ENCODE data around the gene JAKMIP1. TPM values are rescaled to one million over a fixed set of nuclear protein-coding genes. Genes with fewer than 3 reads are reported as not detected.

Gene JAKMIP1
- total RNA-seq, 1 donor from 2014 or later: not detected

DNA sequence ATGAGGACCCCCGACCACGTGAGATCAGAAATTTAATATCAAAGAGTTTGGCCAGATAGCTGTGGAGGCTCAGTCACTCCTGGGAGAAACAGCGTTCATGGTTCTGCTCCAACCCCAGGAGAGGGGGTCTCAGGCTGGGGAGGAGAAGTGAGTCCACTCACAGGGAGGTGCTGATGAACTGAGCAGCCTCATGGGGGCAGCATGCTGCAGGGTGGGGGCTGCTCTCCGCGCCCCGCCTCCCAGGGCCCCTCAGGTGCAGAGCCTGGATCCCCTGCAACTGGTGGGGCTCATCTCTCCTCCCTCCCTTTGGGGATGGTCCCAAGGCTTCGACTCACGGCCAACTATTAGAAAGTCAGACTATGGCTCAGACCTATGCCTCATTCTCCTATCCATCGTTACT lies 155.5 kb downstream of the JAKMIP1 start:
- DNase-seq (ENCODE audit: low read depth): no peak
- Histone ChIP-seq H3K4me3 (ENCODE audit: low read depth, low read length) (no peak overlapping the region), H3K36me3 (ENCODE audit: control insufficient read depth, insufficient read depth, low read length) (no peaks in the 10 kb centered on the region), H3K27me3 (ENCODE audit: control insufficient read depth, insufficient read depth, low read length) (no peaks in the 10 kb centered on the region)
- TF ChIP-seq, protein P1, sequence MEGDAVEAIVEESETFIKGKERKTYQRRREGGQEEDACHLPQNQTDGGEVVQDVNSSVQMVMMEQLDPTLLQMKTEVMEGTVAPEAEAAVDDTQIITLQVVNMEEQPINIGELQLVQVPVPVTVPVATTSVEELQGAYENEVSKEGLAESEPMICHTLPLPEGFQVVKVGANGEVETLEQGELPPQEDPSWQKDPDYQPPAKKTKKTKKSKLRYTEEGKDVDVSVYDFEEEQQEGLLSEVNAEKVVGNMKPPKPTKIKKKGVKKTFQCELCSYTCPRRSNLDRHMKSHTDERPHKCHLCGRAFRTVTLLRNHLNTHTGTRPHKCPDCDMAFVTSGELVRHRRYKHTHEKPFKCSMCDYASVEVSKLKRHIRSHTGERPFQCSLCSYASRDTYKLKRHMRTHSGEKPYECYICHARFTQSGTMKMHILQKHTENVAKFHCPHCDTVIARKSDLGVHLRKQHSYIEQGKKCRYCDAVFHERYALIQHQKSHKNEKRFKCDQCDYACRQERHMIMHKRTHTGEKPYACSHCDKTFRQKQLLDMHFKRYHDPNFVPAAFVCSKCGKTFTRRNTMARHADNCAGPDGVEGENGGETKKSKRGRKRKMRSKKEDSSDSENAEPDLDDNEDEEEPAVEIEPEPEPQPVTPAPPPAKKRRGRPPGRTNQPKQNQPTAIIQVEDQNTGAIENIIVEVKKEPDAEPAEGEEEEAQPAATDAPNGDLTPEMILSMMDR (IDR thresholded peaks at IDR 0.05; ENCODE audit: insufficient read depth, low read length, poor library complexity, severe bottlenecking): no peak

DNA sequence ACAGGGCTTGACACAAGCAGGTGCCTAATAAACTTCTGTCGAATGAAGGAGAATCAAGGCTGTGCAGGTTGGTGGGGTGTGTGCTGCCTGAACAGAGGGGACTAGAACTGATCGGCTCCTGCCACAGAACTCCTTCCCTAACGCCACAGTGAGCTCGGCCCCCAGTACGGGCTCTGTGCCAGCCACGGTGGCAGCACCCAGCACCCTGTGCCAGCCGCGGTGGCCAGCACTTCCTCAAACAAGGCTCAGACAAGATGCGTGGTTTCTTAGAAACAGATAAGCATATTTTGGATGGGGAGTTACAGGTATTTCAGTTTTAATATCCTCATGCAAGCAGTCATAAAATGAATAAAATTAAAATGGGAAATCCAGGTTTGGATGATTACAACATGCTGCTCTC lies 156.1 kb downstream of the JAKMIP1 start:
- no peaks in the 10 kb centered on the region for H3K36me3 ChIP-seq (ENCODE audit: control insufficient read depth, insufficient read depth, low read length)
- H3K4me3 ChIP-seq (ENCODE audit: low read depth, low read length): no peak overlapping the region
- DNase-seq (ENCODE audit: low read depth): no peak
- H3K27me3 ChIP-seq (ENCODE audit: control insufficient read depth, insufficient read depth, low read length): no peaks in the 10 kb centered on the region
- TF ChIP-seq, protein P1 (IDR thresholded peaks at IDR 0.05; ENCODE audit: insufficient read depth, low read length, poor library complexity, severe bottlenecking): no peak

DNA sequence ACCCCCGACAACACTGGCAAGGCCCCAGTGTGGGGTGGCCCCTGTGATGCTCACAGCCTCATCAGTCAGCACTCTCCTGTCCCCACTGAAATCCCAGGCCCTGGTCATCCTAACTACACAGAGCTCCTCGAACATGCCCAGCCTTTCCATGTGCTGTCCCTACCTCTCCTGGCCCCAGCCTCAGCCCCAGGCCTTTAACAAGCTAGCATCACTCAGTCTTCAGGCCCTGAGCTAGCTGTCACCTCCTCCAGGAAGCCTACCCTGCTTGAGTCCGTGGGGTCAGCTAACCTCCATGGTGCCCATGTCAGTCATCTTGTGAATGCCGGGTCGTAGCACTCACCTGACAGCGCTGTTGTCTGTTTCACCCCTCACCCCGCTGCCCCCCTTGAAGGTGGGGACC lies 156.5 kb downstream of the JAKMIP1 start:
- DNase-seq (ENCODE audit: low read depth): no peak
- Histone ChIP-seq H3K4me3 (ENCODE audit: low read depth, low read length) (no peak overlapping the region), H3K36me3 (ENCODE audit: control insufficient read depth, insufficient read depth, low read length) (no peaks in the 10 kb centered on the region), H3K27me3 (ENCODE audit: control insufficient read depth, insufficient read depth, low read length) (no peaks in the 10 kb centered on the region)
- TF ChIP-seq, protein P1 (IDR thresholded peaks at IDR 0.05; ENCODE audit: insufficient read depth, low read length, poor library complexity, severe bottlenecking): no peak

- H3K36me3 ChIP-seq (ENCODE audit: control insufficient read depth, insufficient read depth, low read length): no peaks in the 10 kb centered on the region
- no peak for DNase-seq (ENCODE audit: low read depth)
- no peak overlapping the region for H3K4me3 ChIP-seq (ENCODE audit: low read depth, low read length)
- H3K27me3 ChIP-seq (ENCODE audit: control insufficient read depth, insufficient read depth, low read length): no peaks in the 10 kb centered on the region
- TF ChIP-seq, protein P1 (IDR thresholded peaks at IDR 0.05; ENCODE audit: insufficient read depth, low read length, poor library complexity, severe bottlenecking): no peak
Observed at GRCh38 chr4:6043188-6043587, 157.2 kb downstream of the JAKMIP1 start.

- TF ChIP-seq, protein P1 (IDR thresholded peaks at IDR 0.05; ENCODE audit: insufficient read depth, low read length, poor library complexity, severe bottlenecking): no peak
- no peak for DNase-seq (ENCODE audit: low read depth)
- Histone ChIP-seq H3K36me3 (ENCODE audit: control insufficient read depth, insufficient read depth, low read length) (no peaks in the 10 kb centered on the region), H3K27me3 (ENCODE audit: control insufficient read depth, insufficient read depth, low read length) (no peaks in the 10 kb centered on the region), H3K4me3 (ENCODE audit: low read depth, low read length) (no peak overlapping the region)
Observed at GRCh38 chr4:6042293-6043063, 157.9 kb downstream of the JAKMIP1 start.

GRCh38 chr4:6041800-6042199 lies 158.5 kb downstream of the JAKMIP1 start:
- H3K4me3 ChIP-seq (ENCODE audit: low read depth, low read length): no peak overlapping the region
- no peaks in the 10 kb centered on the region for H3K27me3 ChIP-seq (ENCODE audit: control insufficient read depth, insufficient read depth, low read length)
- no peak for DNase-seq (ENCODE audit: low read depth)
- TF ChIP-seq, protein P1 (IDR thresholded peaks at IDR 0.05; ENCODE audit: insufficient read depth, low read length, poor library complexity, severe bottlenecking): no peak
- H3K36me3 ChIP-seq (ENCODE audit: control insufficient read depth, insufficient read depth, low read length): no peaks in the 10 kb centered on the region

Data from kidney epithelial cell (primary cell).